Measurements from ENCODE around the gene GALNT6.

The GALNT6 gene

GRCh38 chr12:51429700-51430099 is 38.5 kb upstream of the GALNT6 start:
- no peak overlapping the region for H3K4me3 ChIP-seq (ENCODE audit: low read depth, low read length)
- TF ChIP-seq, protein P1, sequence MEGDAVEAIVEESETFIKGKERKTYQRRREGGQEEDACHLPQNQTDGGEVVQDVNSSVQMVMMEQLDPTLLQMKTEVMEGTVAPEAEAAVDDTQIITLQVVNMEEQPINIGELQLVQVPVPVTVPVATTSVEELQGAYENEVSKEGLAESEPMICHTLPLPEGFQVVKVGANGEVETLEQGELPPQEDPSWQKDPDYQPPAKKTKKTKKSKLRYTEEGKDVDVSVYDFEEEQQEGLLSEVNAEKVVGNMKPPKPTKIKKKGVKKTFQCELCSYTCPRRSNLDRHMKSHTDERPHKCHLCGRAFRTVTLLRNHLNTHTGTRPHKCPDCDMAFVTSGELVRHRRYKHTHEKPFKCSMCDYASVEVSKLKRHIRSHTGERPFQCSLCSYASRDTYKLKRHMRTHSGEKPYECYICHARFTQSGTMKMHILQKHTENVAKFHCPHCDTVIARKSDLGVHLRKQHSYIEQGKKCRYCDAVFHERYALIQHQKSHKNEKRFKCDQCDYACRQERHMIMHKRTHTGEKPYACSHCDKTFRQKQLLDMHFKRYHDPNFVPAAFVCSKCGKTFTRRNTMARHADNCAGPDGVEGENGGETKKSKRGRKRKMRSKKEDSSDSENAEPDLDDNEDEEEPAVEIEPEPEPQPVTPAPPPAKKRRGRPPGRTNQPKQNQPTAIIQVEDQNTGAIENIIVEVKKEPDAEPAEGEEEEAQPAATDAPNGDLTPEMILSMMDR (IDR thresholded peaks at IDR 0.05; ENCODE audit: borderline replicate concordance, insufficient read depth, low read depth, low read length), result no peak

GRCh38 chr12:51428256-51428655 is 37.0 kb upstream of the GALNT6 start:
- TF ChIP-seq, protein P1 (IDR thresholded peaks at IDR 0.05; ENCODE audit: borderline replicate concordance, insufficient read depth, low read depth, low read length), result no peak
- H3K4me3 ChIP-seq (ENCODE audit: low read depth, low read length), result no peak overlapping the region

GRCh38 chr12:51424662-51425539 is 33.7 kb upstream of the GALNT6 start, which contains the start of gene SLC4A8:
TSS of gene SLC4A8 (plus strand) at chr12:51424831. CDS start at chr12:51424988, 157 bp downstream.
- peak within 1 kb of the TSS; percentile 86 for H3K4me3 ChIP-seq (ENCODE audit: low read depth, low read length)
- TF ChIP-seq, protein P1 (IDR thresholded peaks at IDR 0.05; ENCODE audit: borderline replicate concordance, insufficient read depth, low read depth, low read length), result peak; percentile 84

DNA sequence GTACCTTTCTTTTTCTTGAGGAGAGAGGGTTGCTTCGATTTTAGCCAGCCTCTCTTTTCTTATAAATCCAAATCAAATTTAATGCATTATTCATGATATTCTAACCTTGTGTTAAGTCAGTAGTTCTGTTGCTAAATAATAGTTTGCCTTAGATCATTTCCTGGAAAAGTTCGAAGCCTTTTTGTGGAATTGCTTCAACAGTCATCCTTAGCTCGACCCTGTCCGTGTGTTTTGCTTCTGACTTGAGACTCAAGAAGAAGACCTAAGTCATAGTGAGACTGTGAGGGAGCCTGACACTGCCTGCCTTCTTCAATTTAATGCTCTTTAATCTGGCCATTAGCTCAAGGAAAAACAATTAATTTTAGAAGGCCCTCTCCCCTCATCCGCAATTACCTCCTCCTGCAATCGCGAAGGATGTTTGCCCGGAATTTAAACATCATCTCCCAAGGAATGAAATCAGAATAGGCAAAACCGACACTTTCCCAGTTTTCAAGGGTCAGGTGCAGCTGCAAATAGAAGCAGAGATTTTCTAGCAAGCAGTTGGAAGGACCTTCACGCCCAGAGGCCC is 33.0 kb upstream of the GALNT6 start:
- peak overlapping the region; percentile 86 for H3K4me3 ChIP-seq (ENCODE audit: low read depth, low read length)
- TF ChIP-seq, protein P1 (IDR thresholded peaks at IDR 0.05; ENCODE audit: borderline replicate concordance, insufficient read depth, low read depth, low read length), result no peak

GRCh38 chr12:51421266-51421884 is 30.2 kb upstream of the GALNT6 start:
- H3K4me3 ChIP-seq (ENCODE audit: low read depth, low read length), result no peak overlapping the region
- TF ChIP-seq, protein P1 (IDR thresholded peaks at IDR 0.05; ENCODE audit: borderline replicate concordance, insufficient read depth, low read depth, low read length), result peak; percentile 64

DNA sequence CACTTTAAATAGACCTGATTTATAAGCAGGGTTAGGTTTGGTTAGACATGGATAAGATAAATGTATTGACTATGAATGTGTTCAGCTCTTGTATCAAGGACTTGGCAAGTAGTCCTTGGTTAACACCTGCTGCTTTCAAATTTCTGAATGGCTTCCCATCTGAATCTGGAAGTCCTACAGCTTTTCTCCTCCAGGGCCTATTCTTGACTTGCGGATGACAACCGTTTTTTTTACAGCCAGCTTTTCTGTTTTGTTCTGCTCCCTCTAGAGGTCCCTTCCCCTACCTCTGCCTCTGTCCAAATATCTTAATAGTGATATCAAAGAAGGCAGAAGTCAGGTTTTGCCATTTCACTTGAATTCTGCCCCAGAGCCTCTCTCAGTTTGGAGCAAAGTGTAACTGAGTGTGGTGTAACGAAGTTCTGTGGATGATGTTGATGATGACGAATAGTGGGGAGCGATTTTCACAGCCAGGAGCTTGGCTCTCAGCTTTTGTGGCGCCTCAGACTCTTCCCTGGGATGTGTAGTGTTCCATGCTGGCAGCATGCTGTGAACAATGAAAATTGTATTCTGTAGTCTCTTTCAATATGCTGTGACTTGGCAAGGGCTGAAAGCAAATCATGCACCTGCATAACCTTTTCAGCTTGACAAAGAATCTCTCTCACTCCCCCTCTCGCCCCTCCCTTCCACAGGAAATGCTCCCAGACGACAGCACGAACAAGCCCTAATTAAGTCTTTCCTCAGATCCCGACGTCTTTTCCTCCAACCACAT is 28.4 kb upstream of the GALNT6 start:
- no peak overlapping the region for H3K4me3 ChIP-seq (ENCODE audit: low read depth, low read length)
- TF ChIP-seq, protein P1 (IDR thresholded peaks at IDR 0.05; ENCODE audit: borderline replicate concordance, insufficient read depth, low read depth, low read length), result no peak
